Hepatocyte (in vitro differentiated cells): ENCODE measurements around the gene DIAPH2. TPM values are rescaled to one million over a fixed set of nuclear protein-coding genes. Genes with fewer than 3 reads are reported as not detected.

ENCODE experiments used
- DNase-seq: peaks from one replicate; pipeline ENCODE4 v3.0.0-alpha.2; 2016; ENCODE audit warnings: low spot score
- H2AFZ ChIP-seq: fragments of 200-600 bp; sonication (generic); 2 replicates; pipeline ENCODE4 v1.6.0; 2016; ENCODE audit warnings: antibody characterized with exemption, mild to moderate bottlenecking
- H3K27ac ChIP-seq: fragments of 200-600 bp; sonication (generic); 2 replicates; pipeline ENCODE4 v1.5.1; 2016; ENCODE audit warnings: mild to moderate bottlenecking
- H3K27me3 ChIP-seq: fragments of 200-600 bp; sonication (generic); 2 replicates; pipeline ENCODE4 v1.6.1; 2016
- H3K36me3 ChIP-seq: fragments of 200-600 bp; sonication (generic); replicated peaks from 2 replicates; pipeline ENCODE4 v1.5.1; 2016; ENCODE audit warnings: low read depth; ENCODE audit not compliant: insufficient read depth
- H3K4me1 ChIP-seq: fragments of 200-600 bp; sonication (generic); 2 replicates; pipeline ENCODE4 v1.5.1; 2016; ENCODE audit warnings: mild to moderate bottlenecking, moderate library complexity; ENCODE audit not compliant: insufficient read depth
- H3K4me2 ChIP-seq: fragments of 200-600 bp; sonication (generic); 2 replicates; pipeline ENCODE4 v1.6.0; 2016
- H3K4me3 ChIP-seq: fragments of 200-600 bp; sonication (generic); 2 replicates; pipeline ENCODE4 v1.5.1; 2016; ENCODE audit warnings: mild to moderate bottlenecking
- H3K79me2 ChIP-seq: fragments of 200-600 bp; sonication (generic); 2 replicates; pipeline ENCODE4 v1.6.0; 2017; ENCODE audit warnings: mild to moderate bottlenecking
- H3K9me2 ChIP-seq: fragments of 200-600 bp; sonication (generic); replicated peaks from 2 replicates; pipeline ENCODE4 v1.6.0; 2017; ENCODE audit warnings: mild to moderate bottlenecking; ENCODE audit not compliant: insufficient read depth
- H3K9me3 ChIP-seq: fragments of 200-600 bp; sonication (generic); 2 replicates; pipeline ENCODE4 v1.5.1; 2016; ENCODE audit warnings: low read depth, mild to moderate bottlenecking
- H4K20me1 ChIP-seq: fragments of 200-600 bp; sonication (generic); 2 replicates; pipeline ENCODE4 v1.6.0; 2016; ENCODE audit warnings: mild to moderate bottlenecking; ENCODE audit not compliant: insufficient read depth, poor library complexity, severe bottlenecking
- EZH2 ChIP-seq: fragments of 200-600 bp; sonication (generic); IDR thresholded peaks from 2 replicates; pipeline ENCODE4 v1.6.1; 2016; ENCODE audit warnings: antibody characterized with exemption, mild to moderate bottlenecking, borderline replicate concordance
- EZH2phosphoT487 ChIP-seq: fragments of 200-600 bp; sonication (generic); IDR thresholded peaks from one replicate; pipeline ENCODE4 v1.6.1; 2018; ENCODE audit warnings: antibody characterized with exemption, mild to moderate bottlenecking, low read depth, moderate library complexity; ENCODE audit not compliant: unreplicated experiment, severe bottlenecking
- WGBS: methylation state at CpG from one replicate; pipeline ENCODE4 v1.1.6; 2016; ENCODE audit warnings: low lambda C conversion rate; ENCODE audit errors: missing lambda C conversion rate; 5-methylcytosine and 5-hydroxymethylcytosine counted together
- polyA plus RNA-seq: library from polyadenylated mRNA; unstranded; fragments of >200 nt; fragmentation: Nextera tagmentation; extraction: Ambion mirVana; gene quantifications from 2 replicates; pipeline ENCODE4 v1.2.1, GENCODE V29; 2016
- total RNA-seq: library from RNA; depleted of rRNA; stranded (reverse); fragments of >200 nt; gene quantifications from 2 replicates; pipeline ENCODE4 v1.2.3, GENCODE V29; 2014
- TF ChIP-seq, protein P1 (sequence below): fragments of 200-600 bp; sonication (generic); IDR thresholded peaks from 2 replicates; pipeline ENCODE4 v1.5.1; 2016; ENCODE audit warnings: antibody characterized with exemption, mild to moderate bottlenecking; ENCODE audit not compliant: poor library complexity

The DIAPH2 gene
- total and polyA plus RNA-seq, 2 experiments from 2014 or later = 14.8 to 32.4 TPM

GRCh38 chrX:97057349-97057909, 372.8 kb downstream of the DIAPH2 start:
- TF ChIP-seq EZH2phosphoT487 (no peak), EZH2 (no peak)
- TF ChIP-seq, protein P1, sequence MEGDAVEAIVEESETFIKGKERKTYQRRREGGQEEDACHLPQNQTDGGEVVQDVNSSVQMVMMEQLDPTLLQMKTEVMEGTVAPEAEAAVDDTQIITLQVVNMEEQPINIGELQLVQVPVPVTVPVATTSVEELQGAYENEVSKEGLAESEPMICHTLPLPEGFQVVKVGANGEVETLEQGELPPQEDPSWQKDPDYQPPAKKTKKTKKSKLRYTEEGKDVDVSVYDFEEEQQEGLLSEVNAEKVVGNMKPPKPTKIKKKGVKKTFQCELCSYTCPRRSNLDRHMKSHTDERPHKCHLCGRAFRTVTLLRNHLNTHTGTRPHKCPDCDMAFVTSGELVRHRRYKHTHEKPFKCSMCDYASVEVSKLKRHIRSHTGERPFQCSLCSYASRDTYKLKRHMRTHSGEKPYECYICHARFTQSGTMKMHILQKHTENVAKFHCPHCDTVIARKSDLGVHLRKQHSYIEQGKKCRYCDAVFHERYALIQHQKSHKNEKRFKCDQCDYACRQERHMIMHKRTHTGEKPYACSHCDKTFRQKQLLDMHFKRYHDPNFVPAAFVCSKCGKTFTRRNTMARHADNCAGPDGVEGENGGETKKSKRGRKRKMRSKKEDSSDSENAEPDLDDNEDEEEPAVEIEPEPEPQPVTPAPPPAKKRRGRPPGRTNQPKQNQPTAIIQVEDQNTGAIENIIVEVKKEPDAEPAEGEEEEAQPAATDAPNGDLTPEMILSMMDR = no peak
- Histone ChIP-seq H4K20me1 (no peaks in the 10 kb centered on the region), H3K27me3 (no peaks in the 10 kb centered on the region), H2AFZ (no peak overlapping the region), H3K36me3 (no peaks in the 10 kb centered on the region), H3K9me2 (no peaks in the 10 kb centered on the region), H3K79me2 (no peaks in the 10 kb centered on the region), H3K9me3 (no peaks in the 10 kb centered on the region), H3K4me2 (no peak overlapping the region), H3K4me1 (no peaks in the 10 kb centered on the region), H3K27ac (no peak overlapping the region), H3K4me3 (no peak overlapping the region)
- no peak for DNase-seq
- 65% methylated on average over 4 of the region's 4 CpGs for WGBS

DNA sequence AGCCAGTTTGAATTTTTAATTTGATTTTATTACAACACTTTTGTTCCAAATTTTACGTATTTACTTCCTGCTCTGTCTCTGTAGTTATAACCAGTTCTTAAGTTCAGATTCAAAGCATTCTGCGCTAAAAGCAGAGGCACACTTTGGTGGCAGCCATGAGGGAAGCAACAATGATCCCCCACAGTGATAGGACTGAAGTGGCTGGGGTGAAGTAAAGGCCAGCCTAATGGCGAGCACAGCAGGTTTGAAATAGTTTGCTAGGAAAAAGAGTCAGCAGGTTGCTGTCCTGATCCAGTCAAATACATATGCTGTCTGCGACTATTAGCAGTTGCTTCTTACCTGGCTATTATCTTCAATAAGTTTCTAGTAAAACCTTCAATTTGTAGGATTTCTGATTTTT, 375.4 kb downstream of the DIAPH2 start:
- Histone ChIP-seq H3K4me2 (no peak overlapping the region), H3K9me2 (no peaks in the 10 kb centered on the region)
- DNase-seq = no peak

DNA sequence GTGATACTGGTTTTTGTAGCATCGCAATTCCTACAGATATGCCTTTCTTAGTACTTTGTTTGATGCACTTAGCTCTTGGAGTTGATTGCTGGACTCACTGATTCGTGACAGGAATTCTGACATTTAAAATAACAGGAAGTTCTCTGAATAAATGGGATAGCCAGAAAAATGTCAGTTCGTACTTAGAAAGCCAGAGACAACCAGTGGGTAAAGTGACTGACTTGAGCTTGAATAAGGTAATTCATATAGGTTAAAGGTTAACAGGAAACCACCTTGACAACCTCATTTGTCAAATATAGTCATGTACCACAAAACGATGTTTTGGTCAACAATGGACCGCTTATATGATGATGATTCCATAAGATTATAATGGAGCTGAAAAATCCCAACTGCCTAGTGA, 380.4 kb downstream of the DIAPH2 start:
- Histone ChIP-seq H3K9me2 (no peaks in the 10 kb centered on the region), H3K4me1 (no peaks in the 10 kb centered on the region), H3K9me3 (no peaks in the 10 kb centered on the region), H4K20me1 (no peaks in the 10 kb centered on the region), H3K27me3 (no peaks in the 10 kb centered on the region), H3K79me2 (no peaks in the 10 kb centered on the region), H3K4me2 (no peak overlapping the region), H3K27ac (no peak overlapping the region), H3K4me3 (no peak overlapping the region), H3K36me3 (no peaks in the 10 kb centered on the region), H2AFZ (no peak overlapping the region)
- no peak for TF ChIP-seq EZH2
- WGBS = 84% methylated on average over 5 of the region's 5 CpGs
- no peak for DNase-seq

More for the DNA sequence above, 375.4 kb downstream of the DIAPH2 start:
- no peak overlapping the region for H3K27ac ChIP-seq
- no peaks in the 10 kb centered on the region for H3K9me3 ChIP-seq
- H3K27me3 ChIP-seq = no peaks in the 10 kb centered on the region
- WGBS = 75% methylated on average over 4 of the region's 4 CpGs
- no peaks in the 10 kb centered on the region for H4K20me1 ChIP-seq
- H3K4me3 ChIP-seq = no peak overlapping the region
- H2AFZ ChIP-seq = no peak overlapping the region
- H3K36me3 ChIP-seq = no peaks in the 10 kb centered on the region
- no peaks in the 10 kb centered on the region for H3K79me2 ChIP-seq
- no peak for TF ChIP-seq EZH2phosphoT487
- H3K4me1 ChIP-seq = no peaks in the 10 kb centered on the region

- no peaks in the 10 kb centered on the region for H3K27me3 ChIP-seq
- no peak overlapping the region for H3K4me3 ChIP-seq
- DNase-seq = no peak
- no peak overlapping the region for H3K27ac ChIP-seq
- no peaks in the 10 kb centered on the region for H3K79me2 ChIP-seq
- H4K20me1 ChIP-seq = no peaks in the 10 kb centered on the region
- H3K9me3 ChIP-seq = no peaks in the 10 kb centered on the region
- H3K4me2 ChIP-seq = no peak overlapping the region
- TF ChIP-seq, protein P1 = no peak
- no peak for TF ChIP-seq EZH2phosphoT487
- no peak for TF ChIP-seq EZH2
- H3K9me2 ChIP-seq = no peaks in the 10 kb centered on the region
- no peaks in the 10 kb centered on the region for H3K36me3 ChIP-seq
- no peaks in the 10 kb centered on the region for H3K4me1 ChIP-seq
- no peak overlapping the region for H2AFZ ChIP-seq
Observed at GRCh38 chrX:97065973-97066372, 381.3 kb downstream of the DIAPH2 start.
